Lung (tissue), 12 donors: ENCODE data around the gene PHF19. TPM values are rescaled to one million over a fixed set of nuclear protein-coding genes. Genes with fewer than 3 reads are reported as not detected.

Experiments
- ATAC-seq: fragments of 200-7000 bp; cut with Tn5 transposase; one replicate; pipeline ENCODE4 v1.9.1; 2020; ENCODE audit warnings: moderate number of reproducible peaks; ENCODE audit not compliant: insufficient read depth, low FRiP score
- DNase-seq, 3 donors: peaks; one replicate each; pipeline ENCODE4 v3.0.0-alpha.2; 2013 to 2017
- H3K27ac ChIP-seq, 2 donors: one replicate each; pipeline ENCODE4 v1.5.1; 2013; ENCODE audit warnings: mild to moderate bottlenecking in 2 of 2, moderate library complexity in 2 of 2, control low read depth in 1 of 2, inconsistent platforms in 1 of 2, low read depth in 1 of 2, low read length in 1 of 2
- H3K27me3 ChIP-seq, 3 donors: one replicate each; pipeline ENCODE4 v1.5.1; 2013; ENCODE audit warnings: low read length in 2 of 3; ENCODE audit not compliant: control insufficient read depth in 3 of 3, insufficient read depth in 3 of 3
- H3K36me3 ChIP-seq, 4 donors: one replicate each; pipeline ENCODE4 v1.5.1; 2013; ENCODE audit warnings: low read length in 4 of 4, mild to moderate bottlenecking in 1 of 4, moderate library complexity in 1 of 4; ENCODE audit not compliant: control insufficient read depth in 4 of 4, insufficient read depth in 4 of 4
- H3K4me1 ChIP-seq, 5 donors: one replicate each; pipeline ENCODE4 v1.5.1; 2013; ENCODE audit warnings: low read length in 5 of 5, mild to moderate bottlenecking in 2 of 5, moderate library complexity in 1 of 5; ENCODE audit not compliant: control insufficient read depth in 5 of 5, insufficient read depth in 5 of 5
- H3K4me3 ChIP-seq: one replicate; pipeline ENCODE4 v1.5.1; 2013; ENCODE audit warnings: mild to moderate bottlenecking, control low read depth, moderate library complexity
- H3K9ac ChIP-seq, 2 donors: one replicate each; pipeline ENCODE4 v1.5.1; 2013; ENCODE audit warnings: low read length in 2 of 2, control low read depth in 1 of 2; ENCODE audit not compliant: insufficient read depth in 1 of 2
- H3K9me3 ChIP-seq, 4 donors: one replicate each; pipeline ENCODE4 v1.5.1; 2013; ENCODE audit warnings: low read length in 3 of 4, mild to moderate bottlenecking in 1 of 4, moderate library complexity in 1 of 4; ENCODE audit not compliant: control insufficient read depth in 4 of 4, insufficient read depth in 3 of 4
- CTCF ChIP-seq: IDR thresholded peaks from 2 replicates; pipeline ENCODE4 v1.5.1; 2012; ENCODE audit warnings: mild to moderate bottlenecking; ENCODE audit errors: control extremely low read depth, extremely low read depth
- WGBS, 2 donors: extraction: QIAGEN DNeasy Blood & Tissue Kit; methylation state at CpG; one replicate each; pipeline ENCODE4 v1.1.7; 2013; 5-methylcytosine and 5-hydroxymethylcytosine counted together
- polyA plus RNA-seq, 2 donors: library from polyadenylated mRNA; stranded (reverse); fragments of 200-250 nt; gene quantifications; one replicate each; pipeline ENCODE4 v1.2.1, GENCODE V29; 2013
- total RNA-seq, 2 donors: library from RNA; depleted of rRNA in 1 of 2; stranded (reverse); fragments of >200 nt in 1 of 2; gene quantifications; one replicate each; pipeline ENCODE4 v1.2.1, GENCODE V29; 2014 to 2021
- donor health status: control.
- donor health status: control.
- donor health status: Bipolar disorder and iron deficiency.
- donor health status: healthy.
- donor health status: DM: yes; HTN: yes; CAD: no.

PHF19 gene
- total and polyA plus RNA-seq, 4 donors, result 20.3 to 25.1 (median 21.7) TPM

- no peak for TF ChIP-seq CTCF
- H3K27ac ChIP-seq, result no peak overlapping the region
Observed at GRCh38 chr9:120850315-120850714, 26.7 kb downstream of the PHF19 start.

GRCh38 chr9:120846906-120847305 lies 30.1 kb downstream of the PHF19 start:
- TF ChIP-seq CTCF, result no peak
- DNase-seq (no peak), ATAC-seq (no peak)
- no peak overlapping the region for H3K27ac ChIP-seq
- H3K9ac ChIP-seq, result no peak overlapping the region
- H3K27me3 ChIP-seq, result no peaks in the 10 kb centered on the region
- peaks cover 0 to 4% (median 0%) of the 10 kb centered on the region in 4 donors for H3K36me3 ChIP-seq
- H3K4me1 ChIP-seq, result peaks cover 0 to 10% (median 0%) of the 10 kb centered on the region in 5 donors
- H3K4me3 ChIP-seq, result no peak overlapping the region
- 88% methylated on average over 1 of the region's 1 CpG for WGBS, 2 donors
- H3K9me3 ChIP-seq, result no peaks in the 10 kb centered on the region

More at GRCh38 chr9:120850315-120850714, 26.7 kb downstream of the PHF19 start:
- H3K27me3 ChIP-seq, result no peaks in the 10 kb centered on the region
- 96 to 97% methylated on average over 3 of the region's 3 CpGs for WGBS, 2 donors
- H3K4me1 ChIP-seq, result peaks cover 0 to 4% (median 0%) of the 10 kb centered on the region in 5 donors
- no peak for ATAC-seq
- H3K9me3 ChIP-seq, result no peaks in the 10 kb centered on the region
- no peak overlapping the region for H3K9ac ChIP-seq
- no peak for DNase-seq
- H3K4me3 ChIP-seq, result no peak overlapping the region
- H3K36me3 ChIP-seq, result no peaks in the 10 kb centered on the region

GRCh38 chr9:120846251-120846889 lies 30.6 kb downstream of the PHF19 start:
- Histone ChIP-seq H3K4me1 (peaks cover 0 to 14% (median 0%) of the 10 kb centered on the region in 5 donors), H3K36me3 (peaks cover 0 to 4% (median 0%) of the 10 kb centered on the region in 4 donors), H3K9me3 (no peaks in the 10 kb centered on the region), H3K4me3 (no peak overlapping the region), H3K9ac (no peak overlapping the region), H3K27me3 (no peaks in the 10 kb centered on the region), H3K27ac (no peak overlapping the region)
- no peak for TF ChIP-seq CTCF
- ATAC-seq (no peak), DNase-seq (no peak)
- WGBS, 2 donors, result 85 to 97% methylated on average over 3 of the region's 3 CpGs

- no peak for ATAC-seq
- no peak for DNase-seq
- Histone ChIP-seq H3K36me3 (peaks cover 0 to 4% (median 0%) of the 10 kb centered on the region in 4 donors), H3K9me3 (no peaks in the 10 kb centered on the region), H3K27ac (no peak overlapping the region), H3K4me1 (peaks cover 0 to 14% (median 0%) of the 10 kb centered on the region in 5 donors), H3K4me3 (no peak overlapping the region), H3K9ac (no peak overlapping the region), H3K27me3 (no peaks in the 10 kb centered on the region)
- TF ChIP-seq CTCF, result no peak
Observed at GRCh38 chr9:120845255-120845654, 31.7 kb downstream of the PHF19 start.
